Liver (tissue), 9 donors: ENCODE measurements around the gene MIOX. TPM values are rescaled to one million over a fixed set of nuclear protein-coding genes. Genes with fewer than 3 reads are reported as not detected.

Experiments
- DNase-seq: peaks from one replicate; pipeline ENCODE4 v3.0.0-alpha.2; 2017; ENCODE audit warnings: low spot score
- H3K27ac ChIP-seq, 2 donors: one replicate each; pipeline ENCODE4 v1.7.0; 2013; ENCODE audit warnings: inconsistent platforms in 2 of 2, low read length in 2 of 2, control low read depth in 1 of 2, low read depth in 1 of 2, mild to moderate bottlenecking in 1 of 2
- H3K27me3 ChIP-seq, 4 donors: one replicate each; pipeline versions ENCODE4 v1.6.1 to v1.7.0; 2013; ENCODE audit warnings: low read length in 3 of 4, inconsistent platforms in 1 of 4, mild to moderate bottlenecking in 1 of 4, moderate library complexity in 1 of 4; ENCODE audit not compliant: control insufficient read depth in 4 of 4, insufficient read depth in 4 of 4
- H3K36me3 ChIP-seq, 4 donors: one replicate each; pipeline versions ENCODE4 v1.6.1 to v1.7.0; 2013; ENCODE audit warnings: low read length in 3 of 4, mild to moderate bottlenecking in 3 of 4, low read depth in 1 of 4, moderate library complexity in 1 of 4; ENCODE audit not compliant: control insufficient read depth in 4 of 4, insufficient read depth in 3 of 4
- H3K4me1 ChIP-seq, 4 donors: one replicate each; pipeline versions ENCODE4 v1.6.1 to v1.7.0; 2013; ENCODE audit warnings: low read length in 3 of 4, mild to moderate bottlenecking in 3 of 4, moderate library complexity in 1 of 4; ENCODE audit not compliant: control insufficient read depth in 4 of 4, insufficient read depth in 4 of 4
- H3K4me3 ChIP-seq, 3 donors: one replicate each; pipeline versions ENCODE4 v1.6.1 to v1.7.0; 2013; ENCODE audit warnings: low read length in 3 of 3, control low read depth in 1 of 3, low read depth in 1 of 3, mild to moderate bottlenecking in 1 of 3
- H3K9ac ChIP-seq, 2 donors: one replicate each; pipeline ENCODE4 v1.7.0; 2013; ENCODE audit warnings: low read length in 2 of 2, mild to moderate bottlenecking in 2 of 2, moderate library complexity in 2 of 2, control low read depth in 1 of 2, low read depth in 1 of 2
- H3K9me3 ChIP-seq, 4 donors: one replicate each; pipeline versions ENCODE4 v1.6.1 to v1.7.0; 2013; ENCODE audit warnings: low read length in 3 of 4; ENCODE audit not compliant: control insufficient read depth in 4 of 4
- ATF3 ChIP-seq: IDR thresholded peaks from 2 replicates; pipeline ENCODE4 v1.6.1; 2016; ENCODE audit warnings: antibody characterized with exemption
- CTCF ChIP-seq: fragments of 150-350 bp; IDR thresholded peaks from 2 replicates; pipeline ENCODE4 v1.5.1; 2017; ENCODE audit warnings: improper control_type of control experiment, low read depth, low read length; ENCODE audit not compliant: missing input control
- EGR1 ChIP-seq, 2 donors: IDR thresholded peaks; 2 replicates each; pipeline ENCODE4 v1.6.1; 2016 to 2018; ENCODE audit warnings: antibody characterized with exemption in 2 of 2, low read depth in 2 of 2
- FOXA1 ChIP-seq: IDR thresholded peaks from 2 replicates; pipeline ENCODE4 v1.6.1; 2016; ENCODE audit warnings: antibody characterized with exemption
- FOXA2 ChIP-seq: IDR thresholded peaks from 2 replicates; pipeline ENCODE4 v1.6.1; 2016; ENCODE audit warnings: antibody characterized with exemption
- GABPA ChIP-seq, 2 donors: IDR thresholded peaks in 1 of 2; conservative IDR thresholded peaks in 1 of 2; 2 replicates each; pipeline ENCODE4 v1.6.1; 2016; ENCODE audit warnings: antibody characterized with exemption in 2 of 2, mild to moderate bottlenecking in 1 of 2, moderate library complexity in 1 of 2
- HNF4A ChIP-seq, 2 donors: conservative IDR thresholded peaks; 2 replicates each; pipeline ENCODE4 v1.6.1; 2016; ENCODE audit warnings: antibody characterized with exemption in 2 of 2, mild to moderate bottlenecking in 2 of 2
- HNF4G ChIP-seq: IDR thresholded peaks from 2 replicates; pipeline ENCODE4 v1.6.1; 2016; ENCODE audit warnings: antibody characterized with exemption
- JUND ChIP-seq, 2 donors: IDR thresholded peaks; 2 replicates each; pipeline ENCODE4 v1.6.1; 2016; ENCODE audit warnings: antibody characterized with exemption in 2 of 2
- MAX ChIP-seq: IDR thresholded peaks from 2 replicates; pipeline ENCODE4 v1.6.1; 2016; ENCODE audit warnings: antibody characterized with exemption
- NR2F2 ChIP-seq: IDR thresholded peaks from 2 replicates; pipeline ENCODE4 v1.6.1; 2016; ENCODE audit warnings: antibody characterized with exemption
- RAD21 ChIP-seq, 2 donors: IDR thresholded peaks; 2 replicates each; pipeline ENCODE4 v1.6.1; 2016; ENCODE audit warnings: antibody characterized with exemption in 2 of 2, mild to moderate bottlenecking in 2 of 2
- REST ChIP-seq: IDR thresholded peaks from 2 replicates; pipeline ENCODE4 v1.6.1; 2016; ENCODE audit warnings: antibody characterized with exemption, mild to moderate bottlenecking
- RXRA ChIP-seq, 2 donors: IDR thresholded peaks; 2 replicates each; pipeline ENCODE4 v1.6.1; 2017 to 2018; ENCODE audit warnings: antibody characterized with exemption in 2 of 2, mild to moderate bottlenecking in 1 of 2
- SP1 ChIP-seq: IDR thresholded peaks from 2 replicates; pipeline ENCODE4 v1.6.1; 2018; ENCODE audit warnings: antibody characterized with exemption, mild to moderate bottlenecking
- TAF1 ChIP-seq: conservative IDR thresholded peaks from 2 replicates; pipeline ENCODE4 v1.6.1; 2016; ENCODE audit warnings: antibody characterized with exemption, mild to moderate bottlenecking
- YY1 ChIP-seq: IDR thresholded peaks from 2 replicates; pipeline ENCODE4 v1.6.1; 2016; ENCODE audit warnings: antibody characterized with exemption, mild to moderate bottlenecking
- ZBTB33 ChIP-seq: IDR thresholded peaks from 2 replicates; pipeline ENCODE4 v1.6.1; 2016; ENCODE audit warnings: antibody characterized with exemption
- WGBS: extraction: QIAGEN DNeasy Blood & Tissue Kit; methylation state at CpG from one replicate; pipeline ENCODE4 v1.1.7; 2013; 5-methylcytosine and 5-hydroxymethylcytosine counted together
- polyA plus RNA-seq, 2 donors: library from polyadenylated mRNA; stranded (reverse) in 1 of 2; unstranded in 1 of 2; fragments of 200-250 nt in 1 of 2; fragments of >200 nt in 1 of 2; fragmentation: Nextera tagmentation in 1 of 2; extraction: Ambion mirVana in 1 of 2; gene quantifications; one replicate each; pipeline versions ENCODE4 v1.2.1 to v1.2.3, GENCODE V29; 2013 to 2015
- total RNA-seq, 2 donors: library from RNA; depleted of rRNA; stranded (reverse); fragments of >200 nt; gene quantifications; one replicate each; pipeline ENCODE4 v1.2.3, GENCODE V29; 2014
- donor health status: healthy.
- donor health status: healthy.
- donor health status: healthy.
- donor health status: healthy.
- donor health status: healthy.

Gene MIOX
- total and polyA plus RNA-seq, 4 donors = not detected

GRCh38 chr22:50443801-50444625 lies 42.6 kb upstream of the MIOX start:
- no peak for TF ChIP-seq RXRA (IDR thresholded peaks at IDR 0.05)
- TF ChIP-seq JUND (IDR thresholded peaks at IDR 0.05) = no peak
- TF ChIP-seq HNF4A (conservative IDR thresholded peaks at IDR 0.05) = no peak
- no peak for TF ChIP-seq FOXA2
- TF ChIP-seq GABPA (IDR thresholded peaks at IDR 0.05 in 1 of 2, conservative IDR thresholded peaks at IDR 0.05 in 1 of 2) = no peak
- no peak for TF ChIP-seq CTCF
- TF ChIP-seq FOXA1 = no peak
- TF ChIP-seq YY1 = no peak
- no peak for TF ChIP-seq TAF1
- no peak for TF ChIP-seq ATF3
- no peak for TF ChIP-seq MAX
- no peak for TF ChIP-seq EGR1 (IDR thresholded peaks at IDR 0.05; ENCODE audit: low read depth in 2 of 2)
- TF ChIP-seq ZBTB33 = no peak
- TF ChIP-seq SP1 = no peak
- TF ChIP-seq REST = no peak
- TF ChIP-seq NR2F2 = no peak
- TF ChIP-seq RAD21 (IDR thresholded peaks at IDR 0.05) = no peak
- no peak for TF ChIP-seq HNF4G
- H3K27ac ChIP-seq = no peak overlapping the region
- 81% methylated on average over 28 of the region's 28 CpGs for WGBS

More at GRCh38 chr22:50443801-50444625, 42.6 kb upstream of the MIOX start:
- Histone ChIP-seq H3K9me3 (no peaks in the 10 kb centered on the region), H3K36me3 (peaks cover 10 to 41% (median 18%) of the 10 kb centered on the region in 4 donors), H3K27me3 (no peaks in the 10 kb centered on the region), H3K4me3 (no peak overlapping the region), H3K9ac (no peak overlapping the region), H3K4me1 (peaks cover 0 to 3% (median 0%) of the 10 kb centered on the region in 4 donors)
- DNase-seq = no peak
